Activated CD4-positive, CD25-positive, alpha-beta regulatory T cell treated with anti-CD3 and anti-CD28 coated beads, Interleukin-2, amount 50 U/mL, for 16 hours (primary cell): ENCODE results near the gene SPDL1.

ENCODE experiments used
- DNase-seq: peaks from one replicate; pipeline ENCODE4 v3.0.0-alpha.2; 2020; ENCODE audit warnings: low read depth, low spot score

SPDL1 gene

GRCh38 chr5:169583424-169584220, at the start of gene SPDL1:
TSS of gene SPDL1 (plus strand) at chr5:169583773. CDS start at chr5:169588417, 4,644 bp downstream.
- DNase-seq = peak; percentile 88

GRCh38 chr5:169534311-169534880, 49.2 kb upstream of the SPDL1 start:
- DNase-seq = no peak

GRCh38 chr5:169534939-169535338, 48.6 kb upstream of the SPDL1 start:
- no peak for DNase-seq

- no peak for DNase-seq
These were observed 44.6 kb upstream of the SPDL1 start for GRCh38 chr5:169538944-169539343.

GRCh38 chr5:169542811-169543210, 40.8 kb upstream of the SPDL1 start:
- DNase-seq = no peak

GRCh38 chr5:169544264-169544950, 39.2 kb upstream of the SPDL1 start:
- DNase-seq = no peak

GRCh38 chr5:169545762-169546161, 37.8 kb upstream of the SPDL1 start:
- no peak for DNase-seq

GRCh38 chr5:169546346-169546745, 37.2 kb upstream of the SPDL1 start:
- no peak for DNase-seq

GRCh38 chr5:169547508-169547907, 36.1 kb upstream of the SPDL1 start:
- DNase-seq = no peak

GRCh38 chr5:169548315-169548714, 35.3 kb upstream of the SPDL1 start:
- DNase-seq = no peak

- DNase-seq = no peak
These were observed 34.0 kb upstream of the SPDL1 start for GRCh38 chr5:169549453-169550100.

- no peak for DNase-seq
These were observed 33.3 kb upstream of the SPDL1 start for GRCh38 chr5:169550227-169550626.

GRCh38 chr5:169551146-169551545, 32.4 kb upstream of the SPDL1 start:
- no peak for DNase-seq

- DNase-seq = no peak
These were observed 31.9 kb upstream of the SPDL1 start for GRCh38 chr5:169551696-169552095.

GRCh38 chr5:169554251-169554650, 29.3 kb upstream of the SPDL1 start:
- no peak for DNase-seq

GRCh38 chr5:169557838-169558237, 25.7 kb upstream of the SPDL1 start:
- no peak for DNase-seq

GRCh38 chr5:169561893-169562292, 21.7 kb upstream of the SPDL1 start:
- DNase-seq = no peak

- no peak for DNase-seq
These were observed 20.2 kb upstream of the SPDL1 start for GRCh38 chr5:169563369-169563768.

GRCh38 chr5:169566202-169566601, 17.4 kb upstream of the SPDL1 start:
- DNase-seq = no peak

GRCh38 chr5:169567079-169567478, 16.5 kb upstream of the SPDL1 start:
- no peak for DNase-seq

GRCh38 chr5:169569513-169569912, 14.1 kb upstream of the SPDL1 start:
- DNase-seq = no peak

- DNase-seq = no peak
These were observed 12.2 kb upstream of the SPDL1 start for GRCh38 chr5:169571355-169571754.
